AG09309 (cell line): Measurements from ENCODE around the gene XCL2.
"Not testable (repeated sequence)": the region's sequence is repeated elsewhere in the genome, so short reads cannot be mapped to it uniquely, and the experiment has no call there.

Experiments
- DNase-seq: peaks from one replicate; pipeline ENCODE4 v3.0.0-alpha.2; 2010; ENCODE audit warnings: low read depth
- H3K4me3 ChIP-seq: 2 replicates; pipeline ENCODE4 v1.5.1; 2011; ENCODE audit warnings: mild to moderate bottlenecking, low read depth, low read length, moderate library complexity; ENCODE audit not compliant: control insufficient read depth
- CTCF ChIP-seq: IDR thresholded peaks from 2 replicates; pipeline ENCODE4 v1.5.1; 2011; ENCODE audit warnings: mild to moderate bottlenecking, low read depth, low read length, inconsistent platforms; ENCODE audit not compliant: insufficient read depth, control insufficient read depth; ENCODE audit errors: missing control alignments

Gene XCL2

DNA sequence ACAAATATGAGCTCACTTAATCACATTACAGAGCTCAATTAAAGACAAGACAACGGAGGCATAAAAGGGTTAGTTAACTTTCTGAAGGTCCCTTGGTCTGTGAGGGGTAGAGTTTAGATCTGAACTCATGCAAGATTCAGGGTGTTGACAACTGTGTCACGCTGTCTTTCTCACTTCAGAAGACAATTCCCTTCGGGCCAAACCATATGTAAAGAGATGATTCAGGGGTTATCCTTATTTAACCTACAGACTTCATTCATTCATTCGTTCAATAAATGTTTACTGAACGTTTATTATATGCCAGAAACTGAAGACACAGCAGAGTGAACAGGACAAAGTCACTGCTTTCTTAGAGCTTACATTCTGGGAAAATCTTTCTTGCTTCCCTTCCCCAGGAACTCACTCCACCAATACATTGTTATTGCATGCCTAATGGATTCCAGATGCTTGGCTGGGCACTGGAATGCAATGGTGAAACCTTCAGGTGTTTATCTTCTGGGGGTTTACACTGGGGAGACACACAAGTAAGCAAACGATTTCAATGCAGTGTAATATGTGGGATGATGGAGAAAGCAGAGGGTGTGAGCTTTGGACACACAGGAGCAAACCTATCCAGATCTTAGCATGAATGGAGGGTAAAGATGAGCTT, 39.0 kb upstream of the XCL2 start:
- no peak for DNase-seq
- no peak overlapping the region for H3K4me3 ChIP-seq
- TF ChIP-seq CTCF: no peak

DNA sequence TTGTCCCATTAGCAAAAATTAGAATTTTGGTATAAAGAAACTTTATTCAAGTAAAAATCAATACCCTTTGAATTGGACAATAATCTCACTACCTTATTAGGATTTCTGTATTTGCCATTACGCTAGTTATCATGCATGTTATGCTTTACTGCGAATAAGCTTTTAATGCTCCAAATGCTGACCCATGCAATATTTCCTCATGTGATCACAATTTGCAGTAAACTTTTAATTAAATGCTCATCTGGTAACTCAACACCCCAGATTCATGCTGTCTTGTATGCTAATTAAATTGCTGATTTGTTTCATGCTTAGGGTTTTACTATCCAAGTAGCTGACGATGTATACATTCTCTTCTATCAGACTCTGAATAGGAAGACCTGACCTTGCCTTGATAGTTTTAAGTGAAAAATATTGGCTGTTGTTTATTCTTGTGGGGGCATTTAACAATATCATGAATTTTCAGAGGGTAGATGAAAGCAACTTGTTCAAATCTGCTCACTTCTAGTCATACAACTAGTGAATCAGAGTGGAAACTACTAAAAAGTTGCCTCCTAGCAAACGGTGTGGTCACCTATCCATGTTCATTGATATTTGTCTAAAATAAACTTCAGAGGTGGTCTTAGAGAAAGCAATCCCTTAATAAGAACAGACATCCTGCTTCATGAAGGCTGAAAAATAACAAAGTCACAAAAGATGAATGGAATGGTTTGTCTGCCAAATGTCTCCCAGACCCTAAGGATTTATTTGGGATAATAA, 38.2 kb upstream of the XCL2 start:
- H3K4me3 ChIP-seq: no peak overlapping the region
- no peak for TF ChIP-seq CTCF
- no peak for DNase-seq

- DNase-seq, H3K4me3 ChIP-seq: not testable (repeated sequence)
These were observed 37.2 kb upstream of the XCL2 start for GRCh38 chr1:168580991-168581390.

- not testable (repeated sequence) for H3K4me3 ChIP-seq, DNase-seq
These were observed 36.5 kb upstream of the XCL2 start for GRCh38 chr1:168580290-168580689.

DNA sequence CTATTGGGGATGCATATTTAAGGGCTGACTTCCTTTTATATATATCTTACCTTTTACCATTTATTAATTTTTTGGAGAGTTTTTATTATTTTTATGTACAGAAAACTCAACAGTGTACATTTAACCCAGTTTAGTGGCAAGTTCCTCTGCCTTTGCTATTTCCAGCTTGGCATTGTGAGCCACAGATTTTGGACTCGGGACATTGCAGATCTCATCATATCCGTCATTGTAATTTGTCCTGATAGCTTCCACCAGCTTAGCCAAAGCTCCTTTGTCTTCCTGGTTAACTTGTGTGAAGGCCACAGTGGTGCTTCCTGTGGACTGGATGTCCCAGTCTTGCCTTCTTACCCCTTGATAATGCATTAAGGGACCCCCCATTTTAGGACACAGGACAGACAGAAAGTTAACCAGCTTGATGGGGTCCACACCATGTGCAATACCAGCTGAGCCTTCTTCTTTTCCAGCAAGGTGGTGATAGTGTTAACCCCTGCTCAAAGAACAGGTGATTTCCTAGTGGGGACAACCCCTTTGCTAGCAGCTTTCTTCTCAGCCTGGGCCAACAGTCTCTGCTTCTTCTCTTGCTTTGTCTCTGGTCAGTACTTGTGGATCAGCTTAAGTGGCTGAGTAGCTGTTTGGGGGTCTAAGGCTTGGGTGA, 34.9 kb upstream of the XCL2 start:
- H3K4me3 ChIP-seq, DNase-seq: not testable (repeated sequence)

DNA sequence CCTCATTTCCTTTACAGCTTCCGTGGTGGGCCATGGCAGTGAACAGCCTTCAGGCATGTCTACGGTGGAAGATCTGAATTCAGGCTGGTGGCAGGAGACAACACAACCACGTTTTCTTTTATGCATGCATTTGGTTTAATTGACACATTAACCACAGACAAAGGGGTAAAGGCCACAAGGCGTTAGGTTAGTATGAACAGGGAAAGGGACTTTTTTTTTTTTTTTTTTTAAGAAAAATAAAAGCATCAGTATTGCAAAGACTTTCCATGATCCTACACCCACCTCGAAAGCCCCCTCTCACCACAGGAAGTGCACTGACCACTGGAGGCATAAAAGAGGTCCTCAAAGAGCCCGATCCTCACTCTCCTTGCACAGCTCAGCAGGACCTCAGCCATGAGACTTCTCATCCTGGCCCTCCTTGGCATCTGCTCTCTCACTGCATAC, 32.5 kb upstream of the XCL2 start, which contains the start of gene XCL1:
Gene XCL1 (plus strand): TSS at position 361 of the 444 bp plus-strand sequence. CDS start 33 bp downstream, at position 394.
- H3K4me3 ChIP-seq, DNase-seq: not testable (repeated sequence)

DNA sequence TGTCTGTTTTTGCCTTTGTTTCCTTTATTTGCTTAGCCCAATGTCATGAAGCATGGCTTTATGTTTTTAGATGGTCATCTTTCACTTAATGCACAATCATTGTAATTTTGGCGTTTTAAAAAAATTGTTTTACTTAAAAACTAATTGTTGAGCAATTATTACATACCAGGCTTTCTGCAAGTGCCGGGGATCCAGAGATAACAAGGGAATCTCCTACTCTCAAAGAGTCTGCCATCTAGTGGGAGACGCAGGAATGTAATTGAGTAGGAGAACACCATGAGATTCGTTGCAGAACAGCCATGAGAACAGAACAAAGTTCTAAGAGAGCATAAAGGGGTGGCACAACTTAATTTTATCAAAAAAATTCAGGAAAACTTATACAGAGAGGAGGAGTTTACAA, 30.4 kb upstream of the XCL2 start:
- H3K4me3 ChIP-seq, DNase-seq: not testable (repeated sequence)

DNA sequence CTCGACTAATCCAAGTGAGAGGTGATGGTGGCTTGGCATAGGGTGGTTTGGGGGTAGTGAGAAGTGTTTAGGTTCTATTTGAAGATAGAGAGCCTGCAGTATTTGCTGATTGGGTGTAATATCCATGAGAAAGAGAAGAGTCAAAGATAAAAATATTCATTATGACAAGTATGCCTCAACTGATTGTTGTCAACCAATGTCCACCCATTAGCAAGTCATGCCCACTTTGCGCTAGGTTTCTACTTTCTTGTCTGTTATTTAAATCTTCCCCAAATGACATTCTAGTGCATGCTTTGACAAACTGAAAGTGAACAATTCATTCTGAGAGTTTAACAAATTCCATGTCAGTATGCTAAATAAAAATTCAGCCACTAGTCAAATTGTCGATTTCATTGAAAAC, 28.8 kb upstream of the XCL2 start:
- no peak for TF ChIP-seq CTCF
- no peak overlapping the region for H3K4me3 ChIP-seq
- no peak for DNase-seq

GRCh38 chr1:168570652-168571051, 26.9 kb upstream of the XCL2 start:
- no peak overlapping the region for H3K4me3 ChIP-seq
- no peak for TF ChIP-seq CTCF
- no peak for DNase-seq
